CD4-positive, alpha-beta T cell treated with Interleukin-6 at 100 ng/mL for 8 hours (primary cell): Measurements from ENCODE around the gene ANKRD13A.
"Not testable (repeated sequence)": the region's sequence is repeated elsewhere in the genome, so short reads cannot be mapped to it uniquely, and the experiment has no call there.

Experiments used
- DNase-seq: peaks from one replicate; pipeline ENCODE4 v3.0.0-alpha.2; 2020; ENCODE audit warnings: mixed read lengths, low spot score

Gene ANKRD13A

DNA sequence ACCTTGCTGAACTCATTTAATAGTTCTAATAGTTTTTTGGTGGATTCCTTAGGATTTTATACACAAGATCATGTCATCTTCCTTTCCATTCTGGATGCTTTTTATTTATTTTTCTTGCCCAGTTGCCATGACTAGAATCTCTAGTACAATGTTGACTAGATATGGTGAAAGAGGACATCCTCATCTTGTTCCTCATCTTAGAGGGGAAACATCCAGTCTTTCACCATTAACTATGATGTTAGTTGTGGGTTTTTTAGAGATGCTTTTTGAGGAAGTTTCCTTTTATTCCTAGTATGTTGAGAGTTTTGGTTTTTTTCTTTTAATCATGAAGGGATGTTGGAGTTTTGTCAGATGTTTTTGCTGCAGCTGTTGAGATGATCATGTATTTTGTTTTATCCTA is 8.7 kb downstream of the ANKRD13A start:
- DNase-seq: no peak

DNA sequence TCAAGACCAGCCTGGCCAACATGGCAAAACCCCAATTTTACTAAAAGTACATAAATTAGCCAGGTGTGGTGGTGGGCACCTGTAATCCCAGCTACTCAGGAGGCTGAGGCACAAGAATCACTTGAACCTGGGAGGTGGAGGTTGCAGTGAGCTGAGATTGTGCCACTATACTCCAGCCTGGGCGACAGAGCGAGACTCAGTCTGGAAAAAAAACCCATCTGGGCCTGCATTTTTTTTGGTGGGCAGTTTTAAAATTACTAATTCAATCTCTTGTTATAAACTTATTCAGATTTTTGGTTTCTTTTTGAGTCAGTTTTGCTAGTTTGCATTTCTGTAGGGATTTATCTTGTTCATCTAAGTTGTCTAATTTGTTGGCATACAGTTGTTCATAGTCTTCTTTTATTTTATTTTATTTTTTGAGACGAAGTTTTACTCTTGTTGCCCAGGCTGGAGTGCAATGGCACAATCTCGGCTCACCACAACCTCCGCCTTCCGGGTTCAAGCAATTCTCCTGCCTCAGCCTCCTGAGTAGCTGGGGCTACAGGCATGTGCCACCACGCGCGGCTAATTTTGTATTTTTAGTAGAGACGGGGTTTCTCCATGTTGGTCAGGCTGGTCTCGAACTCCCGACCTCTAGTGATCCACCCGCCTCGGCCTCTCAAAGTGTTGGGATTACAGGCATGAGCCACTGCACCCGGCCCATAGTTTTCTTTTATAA is 9.6 kb downstream of the ANKRD13A start:
- not testable (repeated sequence) for DNase-seq

DNA sequence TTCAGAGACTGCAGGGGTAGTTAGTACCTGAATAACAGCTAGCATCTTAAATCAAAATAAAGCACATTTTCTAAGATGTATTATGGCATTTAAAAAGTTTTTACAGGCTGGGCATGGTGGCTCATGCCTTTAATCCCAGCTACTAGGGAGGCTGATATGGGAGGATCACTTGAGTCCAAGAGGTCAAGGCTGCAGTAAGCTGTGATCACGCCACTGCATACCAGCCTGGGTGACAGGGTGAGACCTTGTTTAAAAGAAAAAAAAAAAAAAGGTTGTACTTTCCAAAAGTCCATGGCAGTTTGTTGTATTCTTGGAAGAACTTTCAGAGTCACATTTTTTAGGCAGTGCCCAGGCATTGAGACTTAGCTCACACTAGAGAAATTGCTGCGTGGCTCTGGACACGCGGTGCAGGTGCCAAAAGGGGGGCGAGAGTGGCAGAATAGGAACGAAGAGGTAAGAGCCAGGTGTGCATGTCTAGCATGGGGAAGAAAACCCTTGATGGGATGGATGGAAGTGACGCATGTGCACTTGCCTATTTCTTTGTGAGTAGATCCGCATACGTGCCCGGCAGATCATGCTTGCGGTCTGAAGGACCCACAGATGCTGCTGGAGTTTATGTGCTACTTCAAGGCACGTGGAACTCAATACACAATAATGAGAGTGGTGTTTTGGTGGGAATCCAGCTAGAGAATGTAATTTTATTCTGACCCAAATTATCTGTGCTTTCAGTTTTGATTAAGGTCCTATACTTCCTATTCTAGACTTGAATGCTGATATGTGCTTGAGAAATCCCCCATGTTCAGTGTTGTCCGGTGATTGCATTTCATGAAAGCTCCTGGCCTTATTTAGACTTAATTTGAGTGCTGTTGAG is 11.9 kb downstream of the ANKRD13A start:
- DNase-seq: no peak

DNA sequence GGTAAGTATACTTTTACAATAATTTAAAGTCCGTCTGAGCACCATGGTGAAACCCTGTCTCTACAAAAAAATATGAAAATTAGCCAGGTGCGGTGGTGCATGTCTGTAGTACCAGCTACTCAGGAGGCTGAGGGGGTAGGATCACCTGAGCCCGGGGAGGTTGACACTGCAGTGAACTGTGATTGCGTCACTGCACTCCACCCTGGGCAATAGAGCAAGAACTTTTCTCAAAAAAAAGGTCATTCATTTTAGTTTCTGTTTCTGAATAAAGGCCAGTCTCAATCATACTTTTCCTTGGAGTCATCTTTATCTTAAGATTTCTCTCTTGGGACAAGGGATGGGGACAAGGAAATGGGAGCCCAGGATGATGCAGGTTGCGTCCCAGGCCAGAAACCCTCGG is 12.9 kb downstream of the ANKRD13A start:
- DNase-seq: no peak

DNA sequence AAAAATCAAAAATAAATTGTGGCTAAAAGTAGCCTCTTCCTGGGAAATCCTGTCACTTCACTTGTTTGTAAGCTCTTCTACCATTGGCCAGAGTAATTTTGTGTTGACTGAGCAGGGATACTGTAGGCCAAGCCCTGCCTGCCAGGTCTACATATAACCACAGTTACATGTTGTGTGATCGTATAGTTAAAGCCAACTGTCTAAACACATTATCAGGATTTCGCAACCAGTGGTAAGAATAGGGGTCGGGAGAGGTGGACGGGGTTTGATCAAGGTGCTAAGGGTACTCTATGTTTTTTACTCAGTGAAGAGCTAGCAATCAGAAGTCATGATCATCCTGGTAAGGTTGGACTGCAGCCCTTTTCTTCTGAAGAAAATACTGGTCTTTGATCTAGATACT is 13.4 kb downstream of the ANKRD13A start:
- no peak for DNase-seq

DNA sequence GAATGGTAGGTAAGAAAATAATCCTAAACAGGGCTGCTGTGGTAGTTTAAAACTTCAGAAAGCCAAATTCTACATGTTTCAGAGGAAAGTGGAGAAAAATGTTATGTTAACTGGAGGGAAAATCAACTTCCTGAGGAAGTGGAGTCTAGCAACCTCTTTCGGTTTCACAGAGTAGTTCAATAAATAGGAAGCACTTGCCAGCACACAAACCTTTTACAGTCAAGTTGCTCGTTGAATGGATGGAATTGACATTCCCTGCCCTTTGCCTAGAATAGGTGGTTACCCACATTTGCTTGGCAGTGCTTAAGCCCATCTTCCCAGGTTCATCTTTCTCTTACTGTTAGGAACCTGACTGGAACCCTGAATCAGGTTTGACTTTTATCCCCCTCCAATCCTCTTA is 15.9 kb downstream of the ANKRD13A start:
- peak; percentile 45 for DNase-seq

DNA sequence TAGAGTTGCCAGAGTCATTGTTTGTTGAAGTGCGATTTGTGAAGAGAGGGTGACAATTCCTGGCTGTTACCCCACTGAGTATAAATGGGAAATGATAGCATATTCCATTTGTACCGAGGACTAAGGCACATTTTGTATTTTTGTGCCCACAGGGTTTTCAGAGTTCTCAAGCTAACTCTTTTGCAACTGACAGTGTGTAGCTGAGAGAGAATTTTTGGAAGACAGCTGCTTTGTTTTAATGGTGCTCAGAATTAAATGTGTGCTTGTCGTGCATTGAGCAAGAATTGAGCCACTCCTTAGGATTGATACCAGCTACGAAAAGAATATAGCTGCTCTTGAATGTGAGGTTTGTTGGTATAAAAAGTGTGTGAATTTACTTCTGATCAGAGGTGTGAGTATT is 21.7 kb downstream of the ANKRD13A start:
- no peak for DNase-seq

DNA sequence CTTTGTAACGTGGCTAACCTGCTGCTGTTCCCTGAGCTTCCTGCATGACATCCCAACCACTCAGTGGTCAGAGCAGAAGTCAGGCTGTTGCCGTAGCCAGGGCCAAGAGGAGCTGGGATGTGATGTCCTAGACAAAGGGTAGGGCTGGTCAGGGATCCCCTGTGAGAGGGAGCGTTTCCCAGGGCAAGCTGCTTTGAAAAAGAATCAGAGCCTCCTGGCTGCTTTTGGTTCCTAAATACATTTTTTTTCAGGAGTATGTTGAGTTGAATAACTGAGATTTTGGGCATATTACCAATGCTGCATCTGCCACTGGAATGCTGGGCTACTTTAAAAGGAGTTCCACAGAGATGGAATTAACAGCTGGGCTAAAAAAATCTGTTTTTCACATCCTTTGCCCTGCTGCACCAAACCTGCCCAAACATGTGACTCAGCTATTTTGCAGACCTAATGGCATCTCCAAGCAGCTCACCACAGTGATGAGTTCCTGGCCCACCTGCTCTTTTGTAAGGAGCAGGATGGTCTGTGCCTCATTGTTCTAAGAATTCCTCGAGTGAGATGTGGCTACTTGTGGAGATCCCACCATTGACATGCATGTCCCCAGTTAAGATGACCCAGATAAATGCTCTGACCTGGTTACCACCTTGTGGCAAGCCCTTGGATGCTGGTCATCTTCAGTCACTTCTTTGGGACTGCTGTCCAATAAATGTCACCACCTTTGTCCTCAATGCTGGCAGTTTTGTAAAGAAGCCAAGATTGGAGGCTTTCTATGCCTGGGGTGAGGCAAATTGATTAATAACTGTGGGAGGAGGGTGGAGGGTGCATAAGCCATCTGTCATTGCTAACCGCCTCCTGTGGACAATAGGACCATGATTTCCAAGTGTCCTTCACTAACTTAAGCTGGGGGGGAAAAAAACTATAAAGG is 24.1 kb downstream of the ANKRD13A start:
- no peak for DNase-seq

DNA sequence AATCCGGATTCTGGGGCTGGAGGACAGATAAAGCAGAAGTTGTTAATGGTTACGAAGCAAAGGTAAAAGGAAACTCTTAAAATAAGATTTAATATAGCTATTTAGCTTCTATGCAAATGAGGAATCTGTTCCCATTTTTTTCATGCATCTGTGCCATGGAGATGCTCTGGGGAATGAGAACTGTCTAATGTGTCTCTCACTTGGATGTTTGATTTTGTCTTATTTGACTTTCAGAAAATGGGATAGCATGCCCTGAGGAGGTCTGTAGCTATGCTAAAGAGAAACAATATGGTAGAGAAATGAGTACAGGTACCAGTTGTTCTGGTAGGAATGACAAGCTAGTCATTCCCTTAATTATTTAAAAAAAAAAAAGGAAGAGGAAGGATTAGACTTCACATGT is 24.8 kb downstream of the ANKRD13A start:
- DNase-seq: no peak

DNA sequence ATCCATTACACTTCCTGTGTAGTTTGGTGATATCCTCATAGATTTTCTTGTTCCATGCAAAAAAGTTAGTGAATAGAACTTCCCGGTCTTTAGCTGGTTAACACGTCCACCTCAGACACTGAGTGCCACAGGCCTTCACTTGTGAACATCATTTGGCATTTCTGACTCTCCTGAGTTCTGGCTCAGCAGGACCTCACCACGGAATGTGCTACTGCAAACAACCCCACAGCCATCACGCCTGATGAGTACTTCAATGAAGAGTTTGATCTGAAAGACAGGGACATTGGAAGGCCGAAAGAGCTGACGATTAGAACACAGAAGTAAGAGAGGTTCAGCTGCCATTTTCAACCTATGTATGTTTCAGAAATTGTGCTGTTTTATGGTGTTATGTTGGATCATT is 29.1 kb downstream of the ANKRD13A start:
- DNase-seq: no peak

DNA sequence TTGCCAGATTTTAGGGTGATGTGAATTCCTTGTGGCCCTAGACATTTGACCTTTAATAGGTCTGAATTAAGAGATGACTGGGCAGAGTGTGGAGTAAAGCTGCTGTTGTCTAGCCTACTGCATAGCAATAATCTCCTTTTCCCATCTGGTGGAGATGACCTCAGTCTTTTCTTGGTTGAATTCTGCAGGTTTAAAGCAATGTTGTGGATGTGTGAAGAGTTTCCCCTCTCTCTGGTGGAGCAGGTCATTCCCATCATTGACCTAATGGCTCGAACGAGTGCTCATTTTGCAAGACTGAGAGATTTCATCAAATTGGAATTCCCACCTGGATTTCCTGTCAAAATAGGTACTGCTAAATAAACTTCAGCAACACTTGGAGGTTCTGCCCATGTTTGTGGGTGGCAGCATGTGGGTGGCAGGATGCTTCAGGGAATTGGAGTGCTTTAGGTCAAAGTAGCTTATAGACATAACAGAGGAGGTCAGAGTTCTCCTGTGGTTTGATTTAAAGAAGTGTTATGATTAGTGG is 30.1 kb downstream of the ANKRD13A start:
- no peak for DNase-seq

DNA sequence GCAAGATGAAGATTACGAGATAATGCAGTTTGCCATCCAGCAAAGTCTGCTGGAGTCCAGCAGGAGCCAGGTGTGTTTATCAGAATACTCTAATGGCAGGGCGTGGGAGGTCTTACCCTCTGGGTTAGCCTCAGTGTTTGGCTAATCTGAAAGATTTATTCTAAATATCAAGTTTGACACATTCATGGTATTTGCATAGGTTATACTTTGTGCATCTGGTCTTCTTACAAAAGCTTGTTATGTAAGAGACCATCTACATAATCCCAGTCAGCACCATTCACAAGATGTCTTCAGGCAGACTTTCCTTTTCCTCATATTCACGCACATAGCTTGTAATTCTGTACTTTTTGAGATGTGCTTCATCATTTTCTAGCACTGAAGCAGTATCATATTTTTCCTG is 34.7 kb downstream of the ANKRD13A start:
- DNase-seq: no peak

DNA sequence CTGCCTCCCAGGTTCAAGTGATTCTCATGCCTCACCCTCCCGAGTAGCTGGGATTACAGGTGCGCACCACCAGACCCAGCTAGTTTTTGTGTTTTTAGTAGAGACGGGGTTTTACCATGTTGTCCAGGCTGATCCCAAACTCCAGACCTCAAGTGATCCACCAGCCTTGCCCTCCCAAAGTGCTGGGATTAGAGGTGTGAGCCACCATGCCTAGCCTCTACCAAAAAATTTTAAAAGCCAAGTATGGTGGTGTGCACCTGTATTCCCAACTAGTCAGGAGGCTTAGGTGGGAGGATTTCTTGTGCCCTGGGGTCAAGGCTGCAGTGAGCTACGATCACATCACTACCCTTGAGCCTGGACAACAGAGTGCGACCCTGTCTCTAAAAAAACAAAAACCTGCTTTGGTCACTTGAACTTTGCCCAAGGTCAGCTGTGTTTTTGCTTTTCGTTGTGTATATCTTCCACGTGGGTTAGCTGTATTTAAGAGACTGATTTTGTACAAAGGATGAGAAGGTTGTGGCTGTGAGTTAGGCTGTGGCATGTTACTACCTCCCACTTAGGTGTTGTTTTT is 36.4 kb downstream of the ANKRD13A start:
- DNase-seq: no peak

DNA sequence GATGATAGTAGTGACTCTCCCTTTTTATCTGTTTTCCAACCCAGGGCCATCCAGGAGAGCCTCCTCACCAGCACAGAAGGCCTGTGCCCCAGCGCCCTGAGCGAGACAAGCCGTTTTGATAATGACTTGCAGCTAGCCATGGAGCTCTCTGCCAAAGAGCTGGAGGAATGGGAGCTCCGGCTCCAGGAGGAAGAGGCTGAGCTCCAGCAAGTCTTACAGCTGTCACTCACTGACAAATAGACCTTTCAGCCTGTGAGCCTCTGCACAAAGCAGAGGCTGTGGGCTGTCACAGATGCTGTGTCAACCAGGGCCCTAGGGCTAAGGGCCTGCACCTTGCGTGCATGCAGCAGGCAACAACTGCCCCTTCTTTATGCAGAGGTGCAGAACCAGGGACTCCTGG is 38.1 kb downstream of the ANKRD13A start:
- no peak for DNase-seq

DNA sequence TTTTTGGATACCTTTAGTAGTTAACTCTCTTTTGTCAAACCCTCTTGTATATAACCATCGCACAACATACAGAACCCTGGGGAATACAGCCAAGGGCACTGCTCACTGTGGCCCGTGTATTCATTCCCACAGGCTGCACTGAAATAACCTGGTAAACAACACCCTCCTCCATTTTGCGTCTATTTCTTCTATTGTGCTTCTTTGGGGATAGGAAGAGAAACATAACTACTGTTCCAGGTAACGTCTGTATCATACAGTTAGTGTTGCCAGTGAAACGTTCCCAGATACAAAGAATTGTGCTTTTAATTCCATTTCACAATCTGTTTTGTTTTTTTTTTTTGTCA is 39.5 kb downstream of the ANKRD13A start:
- DNase-seq: no peak

DNA sequence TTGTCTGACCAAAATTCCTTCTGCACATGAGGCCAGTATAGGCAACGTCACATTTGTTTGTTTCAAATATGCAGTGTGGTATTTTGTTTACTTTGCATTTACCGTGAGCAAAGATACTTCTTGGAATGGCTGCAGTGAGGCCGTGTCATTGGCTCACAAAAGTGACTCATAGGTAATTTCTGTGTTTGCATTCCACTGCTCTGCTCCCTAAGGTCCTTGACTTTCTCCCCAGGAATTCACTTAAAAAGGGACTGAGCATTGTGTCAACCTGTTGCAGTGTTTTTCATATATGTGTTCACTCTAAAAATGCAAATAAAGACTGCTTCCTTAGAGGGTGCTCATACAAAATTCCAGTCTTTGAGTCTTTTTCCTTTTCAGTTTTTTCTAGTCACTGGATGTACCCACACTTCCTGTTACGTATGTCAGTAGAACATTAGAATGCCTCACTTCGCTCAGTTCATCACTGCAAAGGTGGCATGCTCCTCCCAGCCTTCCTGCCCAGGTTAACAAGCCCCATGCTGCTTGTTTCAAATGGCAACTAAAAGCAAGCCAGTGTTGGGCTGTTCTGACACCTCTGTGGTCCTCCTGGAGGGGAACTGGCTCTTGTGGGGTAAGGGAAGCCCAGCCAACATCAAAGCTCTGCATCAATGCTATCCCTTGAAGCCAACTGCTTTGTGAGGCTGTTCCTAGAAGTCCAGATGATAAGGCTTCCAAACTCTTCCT is 40.0 kb downstream of the ANKRD13A start:
- peak; percentile 49 for DNase-seq

DNA sequence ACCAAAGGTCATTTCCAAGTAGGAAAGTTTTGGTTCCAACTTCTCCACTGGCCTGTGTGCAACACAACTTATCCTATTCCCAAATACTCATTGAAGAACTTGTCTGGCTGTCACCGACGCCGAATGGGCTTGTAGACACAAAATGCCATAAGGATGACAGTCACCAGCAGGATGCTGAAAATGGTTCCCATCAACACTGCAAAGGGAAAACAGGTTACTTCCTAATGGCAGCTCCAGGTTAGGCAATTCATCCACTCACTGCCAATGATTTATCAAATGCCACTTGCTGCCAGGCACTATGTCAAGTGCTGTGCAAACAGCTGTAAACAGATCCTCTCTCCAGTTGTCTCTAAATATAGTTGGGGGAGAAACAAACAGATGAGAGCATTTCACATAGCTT is 43.0 kb downstream of the ANKRD13A start:
- DNase-seq: no peak

DNA sequence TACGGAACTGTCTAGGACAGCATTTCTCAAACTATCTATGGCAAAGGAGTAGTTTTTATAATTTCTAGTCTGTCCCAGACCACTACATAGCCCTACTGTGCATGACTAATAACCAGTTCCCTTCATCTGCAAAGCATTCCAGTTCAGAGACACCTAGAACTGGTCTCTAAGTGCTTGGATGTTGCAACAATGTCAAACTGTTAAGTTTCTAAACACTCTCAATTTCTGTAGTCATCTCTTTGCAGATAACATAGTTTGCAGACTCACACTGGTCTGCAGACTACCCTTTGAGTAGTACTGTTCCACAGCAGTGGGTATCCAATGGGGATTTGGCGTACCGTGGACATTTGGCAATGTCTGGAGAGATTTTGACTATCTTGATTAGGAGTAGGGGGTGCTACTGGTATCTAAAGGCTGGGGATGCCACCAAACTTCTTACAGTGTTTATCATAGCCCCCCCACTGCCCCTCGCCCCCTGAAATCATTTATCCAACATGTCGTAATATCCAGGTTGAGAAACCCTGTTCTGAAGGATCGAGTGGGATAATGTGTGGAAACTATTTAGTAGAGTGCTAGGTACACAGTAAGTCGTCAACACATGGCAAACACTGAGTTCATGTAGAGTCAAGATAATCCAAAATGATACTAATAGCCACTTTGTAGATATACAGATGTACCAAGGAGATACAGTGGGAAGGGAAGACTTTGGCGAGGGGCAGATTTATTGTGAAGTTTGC is 47.4 kb downstream of the ANKRD13A start:
- no peak for DNase-seq

DNA sequence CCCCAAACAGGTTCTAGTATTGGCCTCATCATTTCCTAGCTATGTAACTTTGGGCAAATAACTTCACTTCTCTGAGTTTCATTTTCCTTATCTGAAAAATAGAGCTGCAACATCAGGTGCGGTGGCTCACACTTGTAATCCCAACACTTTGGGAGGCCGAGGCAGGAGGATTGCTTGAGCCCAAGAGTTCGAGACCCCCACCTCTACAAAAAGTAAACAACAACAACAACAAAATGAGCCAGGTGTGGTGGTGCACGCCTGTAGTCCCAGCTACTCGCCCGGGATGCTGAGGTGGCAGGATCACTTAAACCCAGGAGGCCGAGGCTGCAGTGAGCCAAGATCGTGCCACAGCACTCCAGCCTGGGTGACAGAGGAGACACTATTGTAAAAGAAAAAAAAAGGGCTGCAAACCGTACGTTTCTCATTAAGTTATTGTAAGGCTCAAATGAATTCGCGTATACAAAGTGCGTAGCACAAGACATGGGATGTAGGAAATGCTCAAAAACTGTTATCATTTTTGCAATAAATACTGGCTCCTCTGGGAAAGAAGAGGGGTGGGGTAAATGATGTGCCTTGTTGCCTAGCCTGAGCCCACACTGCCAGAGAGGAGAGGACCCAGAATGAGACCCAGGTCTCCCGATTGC is 48.2 kb downstream of the ANKRD13A start:
- DNase-seq: no peak
